ENCODE measurements around the gene CTDNEP1. TPM values are rescaled to one million over a fixed set of nuclear protein-coding genes. Genes with fewer than 3 reads are reported as not detected.

Gene CTDNEP1
- total and polyA plus RNA-seq, 4 donors, result 92.9 to 113 (median 108) TPM

GRCh38 chr17:7218166-7218565 lies 33.4 kb downstream of the CTDNEP1 start:
- DNase-seq, result no peak
- no peak for ATAC-seq (ENCODE audit: low FRiP score)
- Histone ChIP-seq H3K36me3 (ENCODE audit: control insufficient read depth in 1 of 2, insufficient read depth in 2 of 2, low read length in 1 of 2) (no peaks in the 10 kb centered on the region), H3K4me3 (ENCODE audit: low read length in 2 of 2) (no peak overlapping the region), H3K4me1 (ENCODE audit: control insufficient read depth in 1 of 2, insufficient read depth in 2 of 2, low read length in 2 of 2) (no peaks in the 10 kb centered on the region), H3K27ac (ENCODE audit: low read depth in 1 of 2, low read length in 2 of 2) (no peak overlapping the region), H3K9me3 (ENCODE audit: control insufficient read depth, low read length) (no peaks in the 10 kb centered on the region), H3K27me3 (ENCODE audit: control insufficient read depth in 1 of 2, insufficient read depth in 2 of 2, low read length in 1 of 2) (no peaks in the 10 kb centered on the region)
- WGBS, 2 donors, result 58 to 60% methylated on average over 6 of the region's 6 CpGs
- intact Hi-C loops (cut with DNase I), result no loop called here

GRCh38 chr17:7217113-7217987 lies 34.2 kb downstream of the CTDNEP1 start:
- H3K36me3 ChIP-seq (ENCODE audit: control insufficient read depth in 1 of 2, insufficient read depth in 2 of 2, low read length in 1 of 2), result no peaks in the 10 kb centered on the region
- no peaks in the 10 kb centered on the region for H3K9me3 ChIP-seq (ENCODE audit: control insufficient read depth, low read length)
- WGBS, 2 donors, result 1 to 2% methylated on average over 26 to 32 of the region's 32 CpGs
- DNase-seq (peak in 1 of 2 donors; percentile 78), ATAC-seq (ENCODE audit: low FRiP score) (no peak)
- intact Hi-C loops (cut with DNase I), result no loop called here
- H3K4me1 ChIP-seq (ENCODE audit: control insufficient read depth in 1 of 2, insufficient read depth in 2 of 2, low read length in 2 of 2), result no peaks in the 10 kb centered on the region
- H3K4me3 ChIP-seq (ENCODE audit: low read length in 2 of 2), result peak overlapping the region; percentile 31 to 43
- H3K27ac ChIP-seq (ENCODE audit: low read depth in 1 of 2, low read length in 2 of 2), result no peak overlapping the region
- H3K27me3 ChIP-seq (ENCODE audit: control insufficient read depth in 1 of 2, insufficient read depth in 2 of 2, low read length in 1 of 2), result no peaks in the 10 kb centered on the region

- no peak overlapping the region for H3K27ac ChIP-seq (ENCODE audit: low read depth in 1 of 2, low read length in 2 of 2)
- H3K27me3 ChIP-seq (ENCODE audit: control insufficient read depth in 1 of 2, insufficient read depth in 2 of 2, low read length in 1 of 2), result no peaks in the 10 kb centered on the region
- DNase-seq (no peak), ATAC-seq (ENCODE audit: low FRiP score) (no peak)
- WGBS, 2 donors, result 7 to 8% methylated on average over 7 of the region's 7 CpGs
- peak overlapping the region; percentile 31 to 43 for H3K4me3 ChIP-seq (ENCODE audit: low read length in 2 of 2)
- no peaks in the 10 kb centered on the region for H3K4me1 ChIP-seq (ENCODE audit: control insufficient read depth in 1 of 2, insufficient read depth in 2 of 2, low read length in 2 of 2)
- intact Hi-C loops (cut with DNase I), result no loop called here
- H3K9me3 ChIP-seq (ENCODE audit: control insufficient read depth, low read length), result no peaks in the 10 kb centered on the region
- no peaks in the 10 kb centered on the region for H3K36me3 ChIP-seq (ENCODE audit: control insufficient read depth in 1 of 2, insufficient read depth in 2 of 2, low read length in 1 of 2)
These were observed 35.1 kb downstream of the CTDNEP1 start for GRCh38 chr17:7216242-7217112.

- H3K36me3 ChIP-seq (ENCODE audit: control insufficient read depth in 1 of 2, insufficient read depth in 2 of 2, low read length in 1 of 2), result no peaks in the 10 kb centered on the region
- intact Hi-C loops (cut with DNase I), result no loop called here
- peak in 1 of 2 donors; percentile 55 for DNase-seq
- no peaks in the 10 kb centered on the region for H3K4me1 ChIP-seq (ENCODE audit: control insufficient read depth in 1 of 2, insufficient read depth in 2 of 2, low read length in 2 of 2)
- ATAC-seq (ENCODE audit: low FRiP score), result no peak
- no peaks in the 10 kb centered on the region for H3K27me3 ChIP-seq (ENCODE audit: control insufficient read depth in 1 of 2, insufficient read depth in 2 of 2, low read length in 1 of 2)
- no peak overlapping the region for H3K4me3 ChIP-seq (ENCODE audit: low read length in 2 of 2)
- H3K27ac ChIP-seq (ENCODE audit: low read depth in 1 of 2, low read length in 2 of 2), result peak overlapping the region in 1 of 2 donors; percentile 49
- 2 to 3% methylated on average over 9 to 10 of the region's 10 CpGs for WGBS, 2 donors
- no peaks in the 10 kb centered on the region for H3K9me3 ChIP-seq (ENCODE audit: control insufficient read depth, low read length)
These were observed 35.8 kb downstream of the CTDNEP1 start for GRCh38 chr17:7215652-7216180.

- peak overlapping the region in 1 of 2 donors; percentile 49 for H3K27ac ChIP-seq (ENCODE audit: low read depth in 1 of 2, low read length in 2 of 2)
- ATAC-seq (ENCODE audit: low FRiP score) (no peak), DNase-seq (no peak)
- H3K9me3 ChIP-seq (ENCODE audit: control insufficient read depth, low read length), result no peaks in the 10 kb centered on the region
- no peaks in the 10 kb centered on the region for H3K27me3 ChIP-seq (ENCODE audit: control insufficient read depth in 1 of 2, insufficient read depth in 2 of 2, low read length in 1 of 2)
- H3K4me1 ChIP-seq (ENCODE audit: control insufficient read depth in 1 of 2, insufficient read depth in 2 of 2, low read length in 2 of 2), result no peaks in the 10 kb centered on the region
- no peaks in the 10 kb centered on the region for H3K36me3 ChIP-seq (ENCODE audit: control insufficient read depth in 1 of 2, insufficient read depth in 2 of 2, low read length in 1 of 2)
- no peak overlapping the region for H3K4me3 ChIP-seq (ENCODE audit: low read length in 2 of 2)
- WGBS, 2 donors, result 6 to 7% methylated on average over 9 of the region's 9 CpGs
- intact Hi-C loops (cut with DNase I), result no loop called here
These were observed 36.3 kb downstream of the CTDNEP1 start for GRCh38 chr17:7215136-7215638.

GRCh38 chr17:7214300-7215135 lies 37.0 kb downstream of the CTDNEP1 start:
- no peaks in the 10 kb centered on the region for H3K27me3 ChIP-seq (ENCODE audit: control insufficient read depth in 1 of 2, insufficient read depth in 2 of 2, low read length in 1 of 2)
- peak; percentile 93 for ATAC-seq (ENCODE audit: low FRiP score)
- no peaks in the 10 kb centered on the region for H3K9me3 ChIP-seq (ENCODE audit: control insufficient read depth, low read length)
- no peaks in the 10 kb centered on the region for H3K4me1 ChIP-seq (ENCODE audit: control insufficient read depth in 1 of 2, insufficient read depth in 2 of 2, low read length in 2 of 2)
- H3K36me3 ChIP-seq (ENCODE audit: control insufficient read depth in 1 of 2, insufficient read depth in 2 of 2, low read length in 1 of 2), result no peaks in the 10 kb centered on the region
- H3K27ac ChIP-seq (ENCODE audit: low read depth in 1 of 2, low read length in 2 of 2), result peak overlapping the region in 1 of 2 donors; percentile 20
- peak overlapping the region; percentile 2 to 6 for H3K4me3 ChIP-seq (ENCODE audit: low read length in 2 of 2)
- peak; percentile 99 to 100 for DNase-seq
- intact Hi-C loops (cut with DNase I), result loop anchor here in 1 of 2 donors (1.0 kb wide), 1 partner anchor 38 kb away; the partner anchor contains the start of gene ELP5
- WGBS, 2 donors, result 1% methylated on average over 45 of the region's 45 CpGs

GRCh38 chr17:7213895-7214299 lies 37.6 kb downstream of the CTDNEP1 start:
- H3K27ac ChIP-seq (ENCODE audit: low read depth in 1 of 2, low read length in 2 of 2), result no peak overlapping the region
- DNase-seq, result peak; percentile 83 to 91
- ATAC-seq (ENCODE audit: low FRiP score), result peak; percentile 3
- H3K4me3 ChIP-seq (ENCODE audit: low read length in 2 of 2), result peak overlapping the region in 1 of 2 donors; percentile 2
- no peaks in the 10 kb centered on the region for H3K27me3 ChIP-seq (ENCODE audit: control insufficient read depth in 1 of 2, insufficient read depth in 2 of 2, low read length in 1 of 2)
- H3K36me3 ChIP-seq (ENCODE audit: control insufficient read depth in 1 of 2, insufficient read depth in 2 of 2, low read length in 1 of 2), result no peaks in the 10 kb centered on the region
- intact Hi-C loops (cut with DNase I), result loop anchor here in 1 of 2 donors (1.0 kb wide), 1 partner anchor 38 kb away; the partner anchor contains the start of gene ELP5
- no peaks in the 10 kb centered on the region for H3K9me3 ChIP-seq (ENCODE audit: control insufficient read depth, low read length)
- no peaks in the 10 kb centered on the region for H3K4me1 ChIP-seq (ENCODE audit: control insufficient read depth in 1 of 2, insufficient read depth in 2 of 2, low read length in 2 of 2)
- 4 to 5% methylated on average over 14 to 15 of the region's 15 CpGs for WGBS, 2 donors
